Kidney epithelial cell (primary cell): Measurements from ENCODE around the gene PHC3. TPM values are rescaled to one million over a fixed set of nuclear protein-coding genes. Genes with fewer than 3 reads are reported as not detected.

Experiments used
- DNase-seq: peaks from one replicate; pipeline ENCODE4 v3.0.0-alpha.2; 2010; ENCODE audit warnings: low read depth
- H3K27me3 ChIP-seq: 2 replicates; pipeline ENCODE4 v1.6.0; 2011; ENCODE audit warnings: low read length; ENCODE audit not compliant: control insufficient read depth, insufficient read depth
- H3K36me3 ChIP-seq: 2 replicates; pipeline ENCODE4 v1.5.1; 2011; ENCODE audit warnings: low read length; ENCODE audit not compliant: control insufficient read depth, insufficient read depth
- H3K4me3 ChIP-seq: 2 replicates; pipeline ENCODE4 v1.5.1; 2011; ENCODE audit warnings: low read depth, mild to moderate bottlenecking, control low read depth, low read length
- total RNA-seq: library from RNA; depleted of rRNA; stranded (reverse); fragments of >200 nt; gene quantifications from 2 replicates; pipeline ENCODE4 v1.2.3, GENCODE V29; 2015
- TF ChIP-seq, protein P1 (sequence below): IDR thresholded peaks from 2 replicates; pipeline ENCODE4 v1.5.1; 2011; ENCODE audit warnings: mild to moderate bottlenecking, moderate library complexity, low read length, control low read depth, inconsistent platforms; ENCODE audit not compliant: insufficient read depth, poor library complexity, severe bottlenecking

PHC3 gene
- total RNA-seq, 1 donor from 2014 or later = 22.4 TPM

DNA sequence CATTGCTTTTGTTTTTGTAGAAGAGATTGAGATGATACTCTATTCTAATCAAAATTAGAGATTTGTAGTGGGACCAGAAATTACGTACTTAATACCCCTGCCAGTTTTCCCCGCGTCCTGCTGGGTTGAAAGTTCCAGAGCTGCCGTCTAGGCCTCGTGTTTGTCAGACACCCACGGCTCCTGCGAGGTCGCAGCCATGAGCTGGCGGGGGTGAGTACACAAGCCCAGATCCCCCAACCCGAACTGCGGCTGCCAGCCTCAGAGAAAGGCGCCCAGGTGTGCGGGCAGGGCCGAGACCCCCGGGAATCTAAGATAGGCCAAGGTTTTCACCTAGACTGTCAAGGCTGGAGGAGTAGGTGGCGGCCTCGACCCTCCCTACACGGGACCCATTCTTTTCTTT lies 117.4 kb downstream of the PHC3 start:
- H3K4me3 ChIP-seq = no peak overlapping the region
- no peak for DNase-seq
- H3K27me3 ChIP-seq = no peaks in the 10 kb centered on the region
- H3K36me3 ChIP-seq = no peaks in the 10 kb centered on the region
- TF ChIP-seq, protein P1, sequence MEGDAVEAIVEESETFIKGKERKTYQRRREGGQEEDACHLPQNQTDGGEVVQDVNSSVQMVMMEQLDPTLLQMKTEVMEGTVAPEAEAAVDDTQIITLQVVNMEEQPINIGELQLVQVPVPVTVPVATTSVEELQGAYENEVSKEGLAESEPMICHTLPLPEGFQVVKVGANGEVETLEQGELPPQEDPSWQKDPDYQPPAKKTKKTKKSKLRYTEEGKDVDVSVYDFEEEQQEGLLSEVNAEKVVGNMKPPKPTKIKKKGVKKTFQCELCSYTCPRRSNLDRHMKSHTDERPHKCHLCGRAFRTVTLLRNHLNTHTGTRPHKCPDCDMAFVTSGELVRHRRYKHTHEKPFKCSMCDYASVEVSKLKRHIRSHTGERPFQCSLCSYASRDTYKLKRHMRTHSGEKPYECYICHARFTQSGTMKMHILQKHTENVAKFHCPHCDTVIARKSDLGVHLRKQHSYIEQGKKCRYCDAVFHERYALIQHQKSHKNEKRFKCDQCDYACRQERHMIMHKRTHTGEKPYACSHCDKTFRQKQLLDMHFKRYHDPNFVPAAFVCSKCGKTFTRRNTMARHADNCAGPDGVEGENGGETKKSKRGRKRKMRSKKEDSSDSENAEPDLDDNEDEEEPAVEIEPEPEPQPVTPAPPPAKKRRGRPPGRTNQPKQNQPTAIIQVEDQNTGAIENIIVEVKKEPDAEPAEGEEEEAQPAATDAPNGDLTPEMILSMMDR = no peak

DNA sequence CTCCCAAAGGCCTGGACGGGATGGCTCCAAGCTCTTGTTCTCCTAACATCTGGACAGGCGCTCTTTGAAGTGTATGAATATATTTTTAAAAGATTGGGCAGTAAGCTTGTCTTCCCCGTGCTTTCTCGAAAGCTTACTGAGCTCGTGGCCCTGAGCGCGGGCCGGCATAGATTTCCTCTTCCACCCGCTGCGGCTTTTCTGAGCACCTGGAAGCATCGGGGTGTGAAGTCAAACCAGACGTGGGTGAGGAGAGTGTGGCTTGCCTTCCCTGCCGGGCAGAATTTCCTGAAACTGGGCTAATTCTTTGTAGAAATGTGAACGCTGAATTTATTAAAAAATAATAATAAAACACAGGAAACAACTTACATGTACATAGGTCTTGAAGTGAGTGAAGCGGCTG lies 117.8 kb downstream of the PHC3 start:
- Histone ChIP-seq H3K36me3 (no peaks in the 10 kb centered on the region), H3K4me3 (no peak overlapping the region), H3K27me3 (no peaks in the 10 kb centered on the region)
- TF ChIP-seq, protein P1 = no peak
- no peak for DNase-seq

DNA sequence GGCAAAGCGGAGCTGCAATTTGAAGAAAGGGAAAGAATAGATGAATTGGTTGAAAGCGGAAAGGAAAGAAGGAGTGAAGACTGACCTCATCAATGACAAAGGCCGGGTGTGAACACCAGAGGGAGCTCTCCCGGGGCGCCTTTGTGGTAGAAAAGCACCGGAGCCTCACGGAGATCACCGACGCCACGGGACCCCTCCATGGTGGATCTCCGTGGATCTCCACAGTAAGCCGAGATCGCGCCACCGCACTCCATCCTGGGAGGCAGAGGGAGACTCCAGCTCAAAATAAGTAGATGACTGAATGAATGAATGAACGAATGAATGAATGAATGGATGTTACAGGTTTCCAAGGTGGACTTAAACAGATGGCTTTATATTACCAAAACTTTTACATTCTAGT lies 118.8 kb downstream of the PHC3 start:
- Histone ChIP-seq H3K4me3 (no peak overlapping the region), H3K27me3 (no peaks in the 10 kb centered on the region), H3K36me3 (no peaks in the 10 kb centered on the region)
- no peak for DNase-seq
- TF ChIP-seq, protein P1 = no peak

DNA sequence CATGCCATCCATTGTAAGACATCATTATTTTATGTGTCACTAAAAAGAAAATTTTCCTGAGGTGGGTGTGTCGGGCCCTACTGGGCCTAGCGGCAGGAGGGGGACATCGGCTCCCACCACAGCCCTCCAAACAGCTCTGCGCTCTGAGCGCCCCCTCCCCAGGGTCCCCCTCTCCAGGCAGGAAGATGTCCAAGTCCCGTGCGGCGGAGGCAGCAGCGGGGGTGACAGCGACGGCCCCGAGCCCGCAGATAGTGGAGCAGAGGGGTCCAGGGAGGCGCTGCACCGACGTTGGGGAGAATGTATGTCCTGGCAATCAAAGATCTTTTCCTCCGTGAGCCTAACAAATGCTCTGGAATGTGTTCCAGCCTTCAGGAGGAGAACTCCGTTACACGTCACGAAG lies 119.5 kb downstream of the PHC3 start:
- TF ChIP-seq, protein P1 = no peak
- Histone ChIP-seq H3K36me3 (no peaks in the 10 kb centered on the region), H3K4me3 (no peak overlapping the region), H3K27me3 (no peaks in the 10 kb centered on the region)
- no peak for DNase-seq

DNA sequence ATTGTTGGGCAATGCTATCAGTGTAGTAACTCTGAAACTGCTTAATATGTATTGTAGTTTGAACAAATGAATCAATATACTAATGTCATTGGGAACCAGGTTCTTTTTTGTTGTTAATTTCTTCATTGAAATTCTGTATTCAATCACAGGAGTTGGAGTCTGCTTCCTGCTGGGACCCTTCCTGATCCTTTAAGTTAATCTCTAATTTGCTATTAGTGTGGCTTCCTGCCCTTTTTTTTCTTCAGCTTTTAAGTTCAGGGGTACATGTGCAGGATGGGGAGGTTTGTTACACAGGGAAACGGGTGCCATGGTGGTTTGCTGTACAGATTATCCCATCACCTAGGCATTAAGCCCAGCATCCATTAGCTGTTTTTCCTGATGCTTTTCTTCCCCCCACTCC lies 122.1 kb downstream of the PHC3 start:
- DNase-seq = no peak
- Histone ChIP-seq H3K4me3 (no peak overlapping the region), H3K36me3 (no peaks in the 10 kb centered on the region), H3K27me3 (no peaks in the 10 kb centered on the region)
- TF ChIP-seq, protein P1 = no peak

DNA sequence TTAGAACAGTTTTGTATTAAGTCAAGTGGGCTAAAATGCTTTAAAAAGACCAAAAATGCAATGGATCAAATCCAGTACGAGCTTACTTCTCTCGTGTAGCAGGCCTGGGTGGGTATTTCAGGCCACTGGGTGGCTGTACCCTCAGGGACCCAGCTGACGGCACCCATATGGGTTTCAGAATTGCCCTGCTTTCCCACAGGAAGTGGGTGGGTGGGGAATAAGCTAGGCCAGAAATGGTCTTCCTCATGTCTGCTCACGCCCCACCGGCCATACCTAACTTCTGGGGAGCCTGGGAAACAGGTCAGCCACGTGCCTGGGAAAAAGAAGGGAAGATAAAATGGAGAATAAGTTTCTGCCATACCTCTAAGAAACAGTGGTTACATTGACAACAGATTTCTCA lies 123.4 kb downstream of the PHC3 start:
- DNase-seq = no peak
- H3K36me3 ChIP-seq = no peaks in the 10 kb centered on the region
- H3K27me3 ChIP-seq = no peaks in the 10 kb centered on the region
- TF ChIP-seq, protein P1 = no peak
- no peak overlapping the region for H3K4me3 ChIP-seq
